ENCODE results near the gene BBIP1. TPM values are rescaled to one million over a fixed set of nuclear protein-coding genes. Genes with fewer than 3 reads are reported as not detected.

The BBIP1 gene
- total RNA-seq, 1 donor from 2014 or later: 39.1 TPM

DNA sequence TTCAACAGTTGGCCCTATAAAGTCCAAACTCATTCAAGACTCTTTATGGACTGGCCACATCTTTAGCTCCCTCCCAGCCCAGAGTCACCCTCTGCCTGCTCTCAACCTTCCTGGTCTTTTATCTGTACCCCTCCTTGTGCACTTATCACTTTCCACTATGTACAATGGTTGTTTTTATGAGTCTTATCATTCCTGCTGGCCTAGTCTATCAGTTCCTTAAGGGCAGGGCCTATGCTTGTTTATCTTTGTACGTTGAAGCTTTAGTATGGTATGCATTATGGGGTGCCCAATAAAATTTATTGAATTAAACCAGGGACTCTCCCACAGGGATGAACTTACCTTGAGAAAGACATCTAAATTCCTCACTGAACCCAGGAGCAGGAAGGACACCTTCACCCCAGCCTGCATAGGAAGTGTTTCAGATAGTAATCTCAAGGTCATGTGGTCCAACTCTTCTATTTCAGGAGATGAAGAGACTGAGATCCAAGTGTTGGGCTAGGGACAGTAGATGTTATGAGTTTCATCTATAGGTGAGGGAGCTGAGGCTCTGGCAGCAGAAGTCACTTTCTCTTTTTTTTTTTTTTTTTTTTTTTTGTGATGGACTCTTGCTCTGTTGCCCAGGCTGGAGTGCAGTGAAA is 60.6 kb downstream of the BBIP1 start:
- H3K4me1 Mint-ChIP-seq (ENCODE audit: low read depth, unreplicated experiment): peaks cover 30% of the 10 kb centered on the region
- TF ChIP-seq, protein P1, sequence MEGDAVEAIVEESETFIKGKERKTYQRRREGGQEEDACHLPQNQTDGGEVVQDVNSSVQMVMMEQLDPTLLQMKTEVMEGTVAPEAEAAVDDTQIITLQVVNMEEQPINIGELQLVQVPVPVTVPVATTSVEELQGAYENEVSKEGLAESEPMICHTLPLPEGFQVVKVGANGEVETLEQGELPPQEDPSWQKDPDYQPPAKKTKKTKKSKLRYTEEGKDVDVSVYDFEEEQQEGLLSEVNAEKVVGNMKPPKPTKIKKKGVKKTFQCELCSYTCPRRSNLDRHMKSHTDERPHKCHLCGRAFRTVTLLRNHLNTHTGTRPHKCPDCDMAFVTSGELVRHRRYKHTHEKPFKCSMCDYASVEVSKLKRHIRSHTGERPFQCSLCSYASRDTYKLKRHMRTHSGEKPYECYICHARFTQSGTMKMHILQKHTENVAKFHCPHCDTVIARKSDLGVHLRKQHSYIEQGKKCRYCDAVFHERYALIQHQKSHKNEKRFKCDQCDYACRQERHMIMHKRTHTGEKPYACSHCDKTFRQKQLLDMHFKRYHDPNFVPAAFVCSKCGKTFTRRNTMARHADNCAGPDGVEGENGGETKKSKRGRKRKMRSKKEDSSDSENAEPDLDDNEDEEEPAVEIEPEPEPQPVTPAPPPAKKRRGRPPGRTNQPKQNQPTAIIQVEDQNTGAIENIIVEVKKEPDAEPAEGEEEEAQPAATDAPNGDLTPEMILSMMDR (IDR thresholded peaks at IDR 0.05; ENCODE audit: partially characterized antibody, unreplicated experiment): no peak
- no peak overlapping the region for H3K4me3 Mint-ChIP-seq (ENCODE audit: unreplicated experiment)
- no peak for DNase-seq
- peak overlapping the region; percentile 78 for H3K27ac Mint-ChIP-seq (ENCODE audit: unreplicated experiment)
- peaks cover 13% of the 10 kb centered on the region for H3K27me3 Mint-ChIP-seq (ENCODE audit: unreplicated experiment)
- H3K9me3 Mint-ChIP-seq (ENCODE audit: unreplicated experiment): peaks cover 13% of the 10 kb centered on the region
- H3K36me3 Mint-ChIP-seq (ENCODE audit: unreplicated experiment): no peaks in the 10 kb centered on the region

DNA sequence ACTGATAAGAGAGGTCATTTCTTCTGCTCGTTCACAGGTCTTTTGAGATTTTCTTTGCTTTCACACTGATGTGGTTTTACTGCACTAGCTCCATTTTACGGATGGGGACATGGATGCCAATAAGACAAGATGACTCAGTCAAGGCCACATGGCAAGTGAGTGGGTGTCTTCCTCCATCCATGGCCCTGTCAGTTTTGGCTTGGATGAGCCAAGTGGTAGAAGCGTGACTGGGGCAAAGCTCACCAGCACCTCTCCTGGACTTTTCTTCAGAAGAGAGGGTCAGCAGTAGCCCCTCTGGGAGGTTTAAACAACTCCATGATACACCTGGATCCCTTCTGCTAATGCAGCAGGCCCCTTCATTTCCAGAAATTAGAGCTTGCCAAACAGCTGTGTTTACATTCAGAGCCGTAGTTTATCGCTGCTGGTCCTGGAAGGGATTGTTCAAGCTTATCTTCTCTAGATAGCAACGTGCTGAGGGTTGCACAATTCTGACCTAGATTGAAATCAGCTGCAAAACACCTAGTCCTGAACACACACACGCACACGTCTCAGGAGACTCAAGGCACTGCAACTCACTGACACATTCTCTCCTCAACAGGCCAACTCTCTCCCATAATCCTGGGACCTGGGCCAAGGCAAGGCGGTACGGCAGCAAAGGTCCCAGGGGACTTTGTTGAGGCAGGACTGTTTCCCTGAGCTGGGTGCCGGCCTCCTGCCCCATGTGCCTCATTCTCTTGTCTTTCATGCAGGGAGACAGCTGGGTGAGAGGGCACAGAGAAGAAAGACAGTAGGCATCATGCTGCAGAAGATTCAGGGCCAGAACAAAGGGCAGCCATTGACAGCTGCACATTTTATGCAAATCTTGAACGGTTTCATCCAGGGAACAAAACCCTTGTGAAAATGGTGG is 61.5 kb downstream of the BBIP1 start:
- H3K4me3 Mint-ChIP-seq (ENCODE audit: unreplicated experiment): no peak overlapping the region
- peak overlapping the region; percentile 72 for H3K27ac Mint-ChIP-seq (ENCODE audit: unreplicated experiment)
- DNase-seq: no peak
- peaks cover 13% of the 10 kb centered on the region for H3K27me3 Mint-ChIP-seq (ENCODE audit: unreplicated experiment)
- peaks cover 27% of the 10 kb centered on the region for H3K4me1 Mint-ChIP-seq (ENCODE audit: low read depth, unreplicated experiment)
- no peaks in the 10 kb centered on the region for H3K36me3 Mint-ChIP-seq (ENCODE audit: unreplicated experiment)
- peaks cover 13% of the 10 kb centered on the region for H3K9me3 Mint-ChIP-seq (ENCODE audit: unreplicated experiment)
- TF ChIP-seq, protein P1 (IDR thresholded peaks at IDR 0.05; ENCODE audit: partially characterized antibody, unreplicated experiment): no peak

GRCh38 chr10:110853921-110854605 is 64.9 kb downstream of the BBIP1 start:
- Mint-ChIP-seq H3K36me3 (ENCODE audit: unreplicated experiment) (no peaks in the 10 kb centered on the region), H3K9me3 (ENCODE audit: unreplicated experiment) (peaks cover 2% of the 10 kb centered on the region), H3K27ac (ENCODE audit: unreplicated experiment) (no peak overlapping the region), H3K4me3 (ENCODE audit: unreplicated experiment) (no peak overlapping the region), H3K4me1 (ENCODE audit: low read depth, unreplicated experiment) (peaks cover 30% of the 10 kb centered on the region), H3K27me3 (ENCODE audit: unreplicated experiment) (no peaks in the 10 kb centered on the region)
- DNase-seq: no peak
- TF ChIP-seq, protein P1 (IDR thresholded peaks at IDR 0.05; ENCODE audit: partially characterized antibody, unreplicated experiment): no peak

- no peaks in the 10 kb centered on the region for H3K27me3 Mint-ChIP-seq (ENCODE audit: unreplicated experiment)
- no peak for DNase-seq
- H3K9me3 Mint-ChIP-seq (ENCODE audit: unreplicated experiment): no peaks in the 10 kb centered on the region
- no peak overlapping the region for H3K27ac Mint-ChIP-seq (ENCODE audit: unreplicated experiment)
- TF ChIP-seq, protein P1 (IDR thresholded peaks at IDR 0.05; ENCODE audit: partially characterized antibody, unreplicated experiment): no peak
- peaks cover 29% of the 10 kb centered on the region for H3K4me1 Mint-ChIP-seq (ENCODE audit: low read depth, unreplicated experiment)
- H3K4me3 Mint-ChIP-seq (ENCODE audit: unreplicated experiment): no peak overlapping the region
- H3K36me3 Mint-ChIP-seq (ENCODE audit: unreplicated experiment): no peaks in the 10 kb centered on the region
These were observed 66.0 kb downstream of the BBIP1 start for GRCh38 chr10:110852947-110853346.

All from glutamatergic neuron (in vitro differentiated cells).